SH-SY5Y (cell line): Measurements from ENCODE around the gene MKNK2.

ENCODE experiments used
- GATA2 ChIP-seq: IDR thresholded peaks from 2 replicates; pipeline ENCODE4 v1.6.1; 2011; ENCODE audit warnings: mild to moderate bottlenecking, low read depth, low read length
- GATA3 ChIP-seq: IDR thresholded peaks from 2 replicates; pipeline ENCODE4 v1.6.1; 2011; ENCODE audit warnings: low read depth, mild to moderate bottlenecking, low read length, moderate library complexity

DNA sequence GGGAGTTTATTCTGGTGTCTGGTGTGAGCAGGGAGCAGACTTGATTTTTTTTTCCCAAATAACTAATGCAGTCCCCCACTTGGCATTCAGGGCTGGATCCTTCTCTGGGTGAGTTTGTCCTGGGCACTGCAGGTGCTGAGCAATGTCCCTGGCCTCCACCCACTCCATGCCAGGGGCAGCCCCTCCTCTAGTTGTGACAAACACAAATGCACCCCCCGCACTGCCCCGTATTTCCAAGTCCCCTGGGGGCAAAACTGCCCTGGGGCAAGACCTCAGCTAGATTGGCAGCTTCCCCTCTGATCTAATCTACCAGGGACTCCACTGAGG, 38.6 kb upstream of the MKNK2 start:
- no peak for TF ChIP-seq GATA2
- TF ChIP-seq GATA3: no peak
